ENCODE results near the gene OR10V1. TPM values are rescaled to one million over a fixed set of nuclear protein-coding genes. Genes with fewer than 3 reads are reported as not detected.

OR10V1 gene
- total RNA-seq, 1 experiment from 2014 or later = not detected

GRCh38 chr11:59680287-59681154 lies 33.1 kb downstream of the OR10V1 start:
- no peak overlapping the region for H2AFZ ChIP-seq (ENCODE audit: low read length)

DNA sequence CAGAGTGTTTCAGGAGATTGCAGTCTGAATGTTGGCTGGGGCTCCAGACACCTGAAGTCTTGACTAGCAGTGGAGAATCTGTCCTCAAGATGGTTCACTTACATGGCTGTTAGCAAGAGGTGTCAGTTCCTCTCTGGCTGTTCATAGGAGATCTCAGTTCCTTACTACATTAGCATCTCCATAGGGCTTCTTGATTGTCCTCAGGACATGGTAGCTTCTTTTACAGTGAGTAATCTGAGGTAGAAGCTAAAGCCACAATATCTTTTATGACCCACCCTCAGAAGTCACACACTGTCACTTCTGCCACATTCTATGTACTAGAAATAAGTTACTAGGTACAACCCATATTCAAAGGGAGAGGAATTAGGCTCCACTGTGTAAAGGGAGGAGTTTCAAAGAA lies 34.3 kb downstream of the OR10V1 start:
- no TSS peak for BruUV-seq (replicated peaks)
- intact Hi-C loops (cut with micrococcal nuclease) = no loop called here
- no peak for ATAC-seq

More at GRCh38 chr11:59680287-59681154, 33.1 kb downstream of the OR10V1 start:
- H3K36me3 ChIP-seq (ENCODE audit: low read depth, low read length) = no peaks in the 10 kb centered on the region
- H3K4me1 ChIP-seq (ENCODE audit: insufficient read depth, low read length) = no peaks in the 10 kb centered on the region
- CTCF ChIA-PET = no interaction called here
- BruUV-seq (replicated peaks) = no TSS peak
- TF ChIP-seq EZH2phosphoT487 (IDR thresholded peaks at IDR 0.05; ENCODE audit: borderline replicate concordance, low read length) = no peak
- no peak for TF ChIP-seq EZH2 (IDR thresholded peaks at IDR 0.05; ENCODE audit: low read length, unreplicated experiment)
- TF ChIP-seq, protein P1, sequence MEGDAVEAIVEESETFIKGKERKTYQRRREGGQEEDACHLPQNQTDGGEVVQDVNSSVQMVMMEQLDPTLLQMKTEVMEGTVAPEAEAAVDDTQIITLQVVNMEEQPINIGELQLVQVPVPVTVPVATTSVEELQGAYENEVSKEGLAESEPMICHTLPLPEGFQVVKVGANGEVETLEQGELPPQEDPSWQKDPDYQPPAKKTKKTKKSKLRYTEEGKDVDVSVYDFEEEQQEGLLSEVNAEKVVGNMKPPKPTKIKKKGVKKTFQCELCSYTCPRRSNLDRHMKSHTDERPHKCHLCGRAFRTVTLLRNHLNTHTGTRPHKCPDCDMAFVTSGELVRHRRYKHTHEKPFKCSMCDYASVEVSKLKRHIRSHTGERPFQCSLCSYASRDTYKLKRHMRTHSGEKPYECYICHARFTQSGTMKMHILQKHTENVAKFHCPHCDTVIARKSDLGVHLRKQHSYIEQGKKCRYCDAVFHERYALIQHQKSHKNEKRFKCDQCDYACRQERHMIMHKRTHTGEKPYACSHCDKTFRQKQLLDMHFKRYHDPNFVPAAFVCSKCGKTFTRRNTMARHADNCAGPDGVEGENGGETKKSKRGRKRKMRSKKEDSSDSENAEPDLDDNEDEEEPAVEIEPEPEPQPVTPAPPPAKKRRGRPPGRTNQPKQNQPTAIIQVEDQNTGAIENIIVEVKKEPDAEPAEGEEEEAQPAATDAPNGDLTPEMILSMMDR (conservative IDR thresholded peaks at IDR 0.05; ENCODE audit: low read depth, low read length) = peak; percentile 97
- no peaks in the 10 kb centered on the region for H3K9me2 ChIP-seq (replicated peaks; ENCODE audit: low read length)
- no peaks in the 10 kb centered on the region for H3K27me3 ChIP-seq (ENCODE audit: low read length)
- H3K4me2 ChIP-seq (ENCODE audit: low read length) = no peak overlapping the region
- intact Hi-C loops (cut with micrococcal nuclease) = loop anchor here (1.0 kb wide), 1 partner anchor 143 kb away; no protein-coding TSS in a partner anchor
- H3K9me3 ChIP-seq (ENCODE audit: low read length) = no peaks in the 10 kb centered on the region
- no peak overlapping the region for H3K4me3 ChIP-seq (ENCODE audit: low read length)
- POLR2A ChIA-PET (ENCODE audit: unreplicated experiment) = interaction anchor here (0.5 kb wide), 1 partner anchor 143 kb away, joined by 3 read pairs; no protein-coding TSS in a partner anchor
- no peak overlapping the region for H3K9ac ChIP-seq (ENCODE audit: low read length)
- H3K27ac ChIP-seq (ENCODE audit: low read length) = no peak overlapping the region
- peak; percentile 100 for ATAC-seq
- no peaks in the 10 kb centered on the region for H3K79me2 ChIP-seq (ENCODE audit: low read length)
- H3F3A ChIP-seq (ENCODE audit: low read length, unreplicated experiment) = no peaks in the 10 kb centered on the region
- no peaks in the 10 kb centered on the region for H4K20me1 ChIP-seq (ENCODE audit: low read length)
- peak; percentile 87 for DNase-seq

More for the DNA sequence above, 34.3 kb downstream of the OR10V1 start:
- TF ChIP-seq, protein P1 (conservative IDR thresholded peaks at IDR 0.05; ENCODE audit: low read depth, low read length) = no peak
- TF ChIP-seq EZH2 (IDR thresholded peaks at IDR 0.05; ENCODE audit: low read length, unreplicated experiment) (no peak), EZH2phosphoT487 (IDR thresholded peaks at IDR 0.05; ENCODE audit: borderline replicate concordance, low read length) (no peak)
- POLR2A ChIA-PET (ENCODE audit: unreplicated experiment) = no interaction called here
- Histone ChIP-seq H2AFZ (ENCODE audit: low read length) (no peak overlapping the region), H3K36me3 (ENCODE audit: low read depth, low read length) (no peaks in the 10 kb centered on the region), H3K27me3 (ENCODE audit: low read length) (no peaks in the 10 kb centered on the region), H3F3A (ENCODE audit: low read length, unreplicated experiment) (no peaks in the 10 kb centered on the region), H4K20me1 (ENCODE audit: low read length) (no peaks in the 10 kb centered on the region), H3K9me3 (ENCODE audit: low read length) (no peaks in the 10 kb centered on the region), H3K4me3 (ENCODE audit: low read length) (no peak overlapping the region), H3K4me2 (ENCODE audit: low read length) (no peak overlapping the region), H3K9ac (ENCODE audit: low read length) (no peak overlapping the region), H3K27ac (ENCODE audit: low read length) (no peak overlapping the region), H3K4me1 (ENCODE audit: insufficient read depth, low read length) (no peaks in the 10 kb centered on the region), H3K79me2 (ENCODE audit: low read length) (no peaks in the 10 kb centered on the region), H3K9me2 (replicated peaks; ENCODE audit: low read length) (no peaks in the 10 kb centered on the region)
- no peak for DNase-seq
- CTCF ChIA-PET = no interaction called here

Measured in PC-3 (cell line).